Adipose tissue (tissue), 3 donors: ENCODE data around the gene APOL6. TPM values are rescaled to one million over a fixed set of nuclear protein-coding genes. Genes with fewer than 3 reads are reported as not detected.
"Not testable (repeated sequence)": the region's sequence is repeated elsewhere in the genome, so short reads cannot be mapped to it uniquely, and the experiment has no call there.

Experiments used
- H3K27ac ChIP-seq: one replicate; pipeline ENCODE4 v1.5.1; 2013; ENCODE audit warnings: low read depth, low read length
- WGBS, 3 donors: extraction: QIAGEN DNeasy Blood & Tissue Kit; methylation state at CpG; one replicate each; pipeline ENCODE4 v1.1.7; 2013; 5-methylcytosine and 5-hydroxymethylcytosine counted together
- polyA plus RNA-seq, 3 donors: library from polyadenylated mRNA; stranded (reverse); fragments of 200-250 nt; gene quantifications; one replicate each; pipeline ENCODE4 v1.2.3, GENCODE V29; 2013
- donor health status: healthy with polysubstance abuse.
- donor health status: Bipolar disorder and iron deficiency.
- donor health status: healthy.

The APOL6 gene
- polyA plus RNA-seq, 3 donors, result 3.6 to 35.1 (median 11.6) TPM

DNA sequence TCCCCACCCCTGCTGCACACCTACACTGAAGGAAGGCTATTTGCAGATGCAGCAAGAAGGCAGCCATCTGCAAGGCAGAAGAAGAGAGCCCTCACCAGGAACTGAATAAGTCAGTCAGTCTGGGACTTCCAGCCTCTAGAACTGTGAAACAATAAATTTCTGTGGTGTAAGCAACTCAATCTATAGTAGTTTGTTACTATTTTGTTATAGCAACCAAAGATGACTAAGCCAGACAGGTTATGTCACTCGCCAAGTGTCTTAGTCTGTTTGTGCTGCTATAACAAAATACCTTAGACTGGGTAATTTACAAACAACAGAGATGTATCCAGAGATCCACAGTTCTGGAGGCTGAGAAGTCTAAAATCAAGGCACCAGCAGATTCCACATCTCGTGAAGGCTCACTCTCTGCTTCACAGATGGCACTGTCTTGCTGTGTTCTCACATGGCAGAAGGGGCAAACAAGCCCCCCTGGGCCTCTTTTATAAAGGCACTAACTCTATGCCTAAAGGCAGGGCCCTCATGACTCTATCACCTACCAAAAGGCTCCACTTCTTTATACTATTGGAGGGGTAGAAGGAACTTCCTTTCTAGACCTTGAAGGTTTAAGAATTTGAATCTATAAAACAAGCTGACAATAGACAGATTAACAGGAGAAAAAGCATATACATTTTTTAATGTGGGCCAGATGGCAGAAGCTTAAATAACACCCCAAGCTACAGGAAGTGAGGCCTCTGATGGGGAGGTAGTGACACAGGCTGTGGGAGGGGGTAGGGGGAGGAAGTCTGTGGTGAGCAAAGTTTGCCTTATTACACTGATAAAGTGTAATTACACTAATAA, 12.3 kb downstream of the APOL6 start:
- 77 to 92% (median 81%) methylated on average over 2 of the region's 2 CpGs for WGBS, 3 donors
- no peak overlapping the region for H3K27ac ChIP-seq

DNA sequence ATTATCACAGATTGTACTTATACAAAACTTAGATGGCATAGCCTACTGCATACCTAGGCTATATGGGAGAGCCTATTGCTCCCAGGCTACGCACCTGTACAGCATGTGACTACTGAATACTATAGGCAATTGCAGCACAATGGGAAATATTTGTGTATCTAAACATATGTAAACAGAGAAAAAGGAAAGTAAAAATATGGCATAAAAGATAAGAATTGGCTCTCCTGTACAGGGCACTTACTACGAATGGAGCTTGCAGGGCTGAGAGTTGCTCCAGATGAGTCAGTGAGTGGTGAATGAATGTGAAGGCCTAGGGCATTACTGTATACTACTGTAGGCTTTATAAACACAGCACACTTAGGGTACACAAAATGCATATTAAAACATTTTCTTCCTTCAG, 13.2 kb downstream of the APOL6 start:
- WGBS, 3 donors, result 64 to 74% (median 67%) methylated on average over 2 of the region's 2 CpGs
- H3K27ac ChIP-seq, result no peak overlapping the region

DNA sequence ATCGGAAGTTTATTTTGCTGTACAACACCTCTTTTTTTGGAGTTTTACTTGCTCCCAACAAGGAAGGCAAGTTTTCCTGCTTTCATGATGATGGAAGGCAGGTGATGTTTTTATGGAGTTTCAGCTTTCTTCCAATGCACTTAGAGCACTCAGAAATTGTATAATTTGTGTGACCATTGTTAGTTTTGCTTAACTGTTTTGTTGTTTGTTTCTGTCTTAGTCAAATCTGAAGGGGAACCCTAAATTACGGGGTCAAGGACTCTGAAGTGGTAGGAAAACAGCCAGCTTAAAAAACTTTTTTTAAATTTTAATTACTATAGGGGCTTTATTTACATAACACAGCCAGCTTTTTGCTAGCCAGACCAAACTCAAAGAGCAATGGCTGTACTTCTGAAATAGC, 14.7 kb downstream of the APOL6 start:
- H3K27ac ChIP-seq, result no peak overlapping the region
- 85 to 94% (median 87%) methylated on average over 2 of the region's 2 CpGs for WGBS, 3 donors

DNA sequence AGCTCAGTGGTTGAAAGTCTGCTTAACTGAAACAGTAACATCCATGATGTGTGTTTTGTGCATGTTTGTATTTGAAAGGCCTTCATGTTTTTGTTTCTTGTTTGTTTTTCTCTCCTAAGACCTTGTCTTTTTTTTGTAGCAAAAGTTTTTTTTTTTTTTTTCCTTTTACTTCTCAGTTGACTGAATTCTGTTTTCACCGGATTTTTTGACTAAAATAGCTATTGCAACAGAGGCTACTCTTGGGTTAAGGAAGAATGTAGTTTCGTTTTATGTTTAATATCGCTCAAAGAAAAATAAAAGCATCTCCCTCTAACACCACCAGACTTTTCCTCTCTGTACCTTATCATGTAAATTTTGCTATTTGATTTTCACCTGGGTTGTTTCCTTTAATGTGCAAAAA, 15.1 kb downstream of the APOL6 start:
- WGBS, 3 donors, result 34 to 73% (median 47%) methylated on average over 3 of the region's 3 CpGs
- no peak overlapping the region for H3K27ac ChIP-seq

DNA sequence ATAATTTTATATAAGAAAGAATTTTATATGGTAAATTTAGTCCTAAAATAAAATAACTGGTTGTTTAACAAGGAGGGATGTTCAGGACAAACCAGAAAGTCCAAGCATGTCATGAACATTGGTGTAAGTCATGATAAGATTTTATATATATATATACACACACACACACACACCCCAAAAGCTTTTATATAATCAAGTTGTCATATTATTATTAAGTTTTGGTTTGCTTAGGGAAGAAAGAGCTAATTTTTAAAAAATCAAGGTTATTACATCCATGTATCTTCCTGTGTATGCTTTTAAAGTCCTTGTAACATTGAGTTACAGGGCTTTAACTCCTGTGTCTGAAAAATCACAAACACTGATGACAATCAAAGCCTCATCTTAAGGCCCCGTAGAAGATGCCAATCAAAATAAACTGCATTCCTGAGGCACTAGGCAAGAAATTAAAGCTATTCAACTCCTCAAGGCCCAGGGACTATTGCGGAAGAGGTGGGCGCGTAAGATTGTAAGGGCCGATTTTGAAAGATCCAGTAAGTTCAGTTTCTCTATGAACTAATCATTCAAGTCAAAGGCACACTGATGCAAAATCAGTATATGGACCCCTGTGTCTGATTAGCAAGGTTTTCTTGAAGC, 16.8 kb downstream of the APOL6 start:
- no peak overlapping the region for H3K27ac ChIP-seq
- 96 to 98% (median 97%) methylated on average over 5 of the region's 5 CpGs for WGBS, 3 donors

DNA sequence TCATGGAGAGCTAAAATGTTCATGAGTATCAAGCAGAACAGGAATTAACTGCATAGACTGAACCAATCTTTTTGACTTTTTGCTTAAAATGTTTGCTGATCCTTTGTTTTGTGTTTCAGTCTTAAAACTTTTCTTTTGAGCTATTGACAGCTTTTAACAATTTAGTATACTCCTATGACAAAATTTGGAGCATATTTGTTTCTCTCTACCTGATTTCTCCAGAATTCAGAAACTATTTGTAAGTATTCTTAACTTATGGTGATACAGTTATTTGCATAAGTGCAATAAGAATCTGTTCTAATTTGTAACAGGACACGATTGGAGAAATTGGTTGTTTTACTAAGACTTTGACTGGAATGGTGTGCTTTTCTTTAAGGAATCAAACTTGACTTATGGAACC, 18.5 kb downstream of the APOL6 start:
- not testable (repeated sequence) for H3K27ac ChIP-seq
- WGBS, 3 donors, result 76 to 94% (median 91%) methylated on average over 1 of the region's 1 CpG

DNA sequence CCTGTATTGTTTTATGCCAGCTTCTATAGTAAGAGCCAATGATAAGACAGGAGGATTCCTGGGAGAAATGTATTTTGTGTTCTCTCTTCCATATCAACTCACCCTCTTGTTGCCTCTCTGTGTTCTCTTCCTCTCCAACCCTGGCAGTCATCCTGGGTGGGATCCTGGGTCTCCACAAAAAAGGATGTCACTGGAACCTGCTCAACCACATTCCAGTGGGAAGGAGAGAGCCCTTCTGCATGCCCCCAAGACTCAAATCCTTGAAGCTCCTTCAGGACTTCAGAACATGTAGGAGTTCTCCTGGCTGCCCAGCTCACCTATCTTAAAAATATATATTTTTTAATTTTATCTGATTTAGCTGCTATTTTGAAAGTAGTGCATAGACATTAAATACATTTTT, 26.1 kb downstream of the APOL6 start:
- H3K27ac ChIP-seq, result no peak overlapping the region

DNA sequence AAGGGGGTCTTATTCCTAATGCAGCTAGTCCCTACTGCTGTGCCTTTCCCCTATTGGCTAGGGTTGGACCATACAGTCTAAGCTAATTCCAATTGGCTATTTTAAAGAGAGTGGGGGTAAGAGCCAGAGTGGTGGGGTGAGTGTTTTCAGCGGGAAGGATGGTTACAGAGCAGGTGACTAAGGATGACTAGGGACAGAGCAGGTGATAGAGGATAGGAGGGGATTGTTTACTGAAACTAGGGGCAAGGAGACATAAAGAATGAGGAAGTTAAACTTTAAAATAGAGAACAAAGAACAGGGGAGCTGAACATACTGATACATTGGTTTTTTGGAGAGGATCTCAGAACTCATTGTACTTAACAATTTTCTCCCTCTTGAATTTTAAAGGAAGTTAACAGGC, 27.8 kb downstream of the APOL6 start:
- 50 to 94% (median 51%) methylated on average over 1 of the region's 1 CpG for WGBS, 3 donors
- not testable (repeated sequence) for H3K27ac ChIP-seq

DNA sequence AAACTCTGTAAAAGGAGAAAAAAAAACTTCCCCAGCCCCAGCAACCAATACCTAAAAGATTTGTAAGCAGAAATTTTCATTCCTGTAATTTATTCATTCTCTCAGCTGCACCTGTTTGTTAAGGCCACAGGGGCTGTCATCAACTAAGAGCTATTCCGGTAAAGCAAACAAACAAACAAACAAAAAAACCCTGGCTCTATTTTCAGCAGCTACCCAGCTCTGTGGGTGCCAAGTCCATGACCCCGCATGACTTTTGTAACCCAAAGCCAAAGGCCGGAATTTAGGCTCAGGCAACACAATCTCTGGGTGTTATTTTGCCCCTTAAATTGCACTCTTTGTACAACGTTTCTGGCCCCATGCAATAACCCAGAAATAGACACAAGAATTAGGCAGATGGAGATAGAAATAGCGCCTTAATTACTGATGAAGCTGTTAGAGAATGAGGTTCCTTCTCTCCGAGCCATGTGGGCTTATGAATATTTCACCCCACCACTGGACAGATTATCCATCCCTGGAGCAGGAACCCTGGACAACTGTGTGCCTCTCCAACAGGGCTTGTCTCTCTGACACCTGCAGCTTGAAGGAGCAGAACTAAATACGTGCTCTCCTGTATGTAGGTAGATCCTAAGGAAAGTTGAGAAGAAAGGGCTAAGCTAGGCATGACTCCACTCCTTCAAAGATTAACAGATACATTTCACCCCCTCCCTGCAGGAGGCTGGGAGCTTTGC, 29.4 kb downstream of the APOL6 start:
- 66 to 82% (median 81%) methylated on average over 7 of the region's 7 CpGs for WGBS, 3 donors

DNA sequence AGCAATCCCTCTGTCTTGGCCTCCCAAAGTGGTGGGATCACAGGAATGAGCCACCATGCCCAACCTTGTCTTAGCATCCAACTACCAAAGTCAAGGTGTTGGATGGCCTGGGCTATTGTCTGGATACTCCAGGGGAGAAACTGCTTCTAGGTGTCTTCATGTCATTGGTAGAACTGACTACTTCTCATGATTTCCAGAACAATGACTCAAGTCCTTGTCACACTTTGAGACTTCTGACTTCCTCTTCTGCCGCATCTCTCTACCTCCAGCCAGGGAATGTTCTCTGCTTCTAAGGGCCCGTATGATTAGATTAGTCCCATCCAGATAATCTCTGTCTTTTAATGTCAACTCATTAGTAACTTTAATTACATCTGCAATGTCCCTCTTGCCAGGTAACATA, 30.6 kb downstream of the APOL6 start:
- 74 to 83% (median 82%) methylated on average over 2 of the region's 2 CpGs for WGBS, 3 donors
- H3K27ac ChIP-seq, result no peak overlapping the region

More for the DNA sequence above, 29.4 kb downstream of the APOL6 start:
- H3K27ac ChIP-seq, result no peak overlapping the region

DNA sequence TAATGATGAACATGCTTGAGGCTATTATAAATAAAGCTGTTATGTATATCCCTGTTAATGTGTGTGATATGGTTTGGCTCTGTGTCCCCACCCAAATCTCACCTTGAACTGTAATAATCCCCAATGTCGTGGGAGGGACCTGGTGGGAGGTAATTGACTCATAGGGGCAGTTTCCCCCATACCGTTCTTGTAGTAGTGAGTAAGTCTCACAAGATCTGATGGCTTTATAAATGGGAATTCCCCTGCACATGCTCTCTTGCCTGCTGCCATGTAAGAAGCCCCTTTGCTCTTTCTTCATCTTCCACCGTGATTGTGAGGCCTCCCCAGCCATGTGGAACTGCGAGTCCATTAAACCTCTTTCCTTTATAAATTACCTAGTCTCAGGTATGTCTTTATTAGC, 31.2 kb downstream of the APOL6 start:
- WGBS, 3 donors, result 63 to 68% (median 66%) methylated on average over 4 of the region's 4 CpGs
- not testable (repeated sequence) for H3K27ac ChIP-seq

DNA sequence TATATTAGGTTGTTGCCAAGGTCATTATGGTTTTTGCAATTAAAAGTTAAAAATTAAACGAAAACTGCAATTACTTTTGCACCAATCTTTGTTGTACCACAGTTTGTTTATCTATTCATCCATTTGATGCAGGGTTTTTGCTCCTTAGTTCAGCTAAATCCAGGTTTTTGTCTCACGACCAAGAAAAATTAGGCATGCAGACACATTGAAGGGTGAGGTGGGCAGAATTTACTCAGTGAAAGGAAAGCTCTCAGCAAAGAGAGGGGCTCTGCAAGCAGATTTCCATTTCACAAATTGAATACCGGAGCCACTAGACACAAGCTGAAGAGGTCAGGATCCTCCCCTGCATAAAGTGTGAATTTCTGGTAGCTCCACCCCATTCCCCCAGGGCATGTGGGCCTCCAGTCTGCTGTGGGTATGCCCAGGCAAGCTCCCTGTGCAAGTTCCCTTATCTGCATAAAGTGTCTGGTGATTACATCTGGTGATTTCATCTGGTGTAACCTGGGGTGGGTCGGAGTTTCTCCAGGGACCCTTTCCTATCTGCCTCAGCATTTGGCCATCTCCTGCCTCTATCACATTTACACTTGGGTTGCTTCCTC, 33.3 kb downstream of the APOL6 start:
- no peak overlapping the region for H3K27ac ChIP-seq
- WGBS, 3 donors, result 78 to 88% (median 81%) methylated on average over 4 of the region's 4 CpGs

DNA sequence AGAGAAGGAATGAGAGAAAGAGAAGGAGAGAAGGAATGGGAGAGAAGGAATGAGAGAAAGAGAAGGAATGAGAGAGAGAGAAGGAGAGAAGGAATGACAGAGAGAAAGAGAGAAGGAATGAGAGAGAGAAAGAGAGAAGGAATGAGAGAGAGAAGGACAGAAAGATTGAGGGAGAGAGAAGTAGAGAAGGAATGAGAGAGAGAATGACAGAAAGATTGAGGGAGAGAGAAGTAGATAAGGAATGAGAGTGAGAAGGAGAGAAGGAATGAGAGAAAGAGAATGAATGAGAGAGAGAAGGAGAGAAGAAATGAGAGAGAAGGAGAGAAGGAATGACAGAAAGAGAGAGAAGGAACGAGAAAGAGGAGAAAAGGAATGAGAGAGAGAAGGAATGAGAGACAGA, 35.3 kb downstream of the APOL6 start:
- H3K27ac ChIP-seq, result no peak overlapping the region
- WGBS, 3 donors, result 63 to 94% (median 93%) methylated on average over 1 of the region's 1 CpG

DNA sequence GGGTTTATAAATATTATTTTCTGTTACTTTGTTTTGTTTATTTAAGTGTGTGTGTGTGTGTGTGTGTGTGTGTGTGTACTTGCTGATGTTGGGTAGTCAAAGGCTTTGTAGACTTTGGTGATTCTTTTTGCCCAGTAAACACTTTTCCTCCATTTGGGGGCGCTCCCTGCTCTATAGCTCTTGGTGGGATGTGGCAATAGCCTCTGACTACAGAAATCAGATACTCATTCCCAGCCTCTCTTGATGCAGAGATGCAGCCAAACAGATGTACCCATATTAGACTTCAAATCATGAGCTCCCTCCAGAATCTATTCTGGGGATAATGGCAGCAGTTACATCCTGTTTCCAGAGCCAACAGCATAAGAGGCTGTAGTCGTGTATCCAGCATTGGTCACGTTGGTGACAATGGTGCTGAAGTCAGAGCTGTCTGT, 36.0 kb downstream of the APOL6 start:
- H3K27ac ChIP-seq, result no peak overlapping the region
- 46 to 55% (median 55%) methylated on average over 3 of the region's 3 CpGs for WGBS, 3 donors

DNA sequence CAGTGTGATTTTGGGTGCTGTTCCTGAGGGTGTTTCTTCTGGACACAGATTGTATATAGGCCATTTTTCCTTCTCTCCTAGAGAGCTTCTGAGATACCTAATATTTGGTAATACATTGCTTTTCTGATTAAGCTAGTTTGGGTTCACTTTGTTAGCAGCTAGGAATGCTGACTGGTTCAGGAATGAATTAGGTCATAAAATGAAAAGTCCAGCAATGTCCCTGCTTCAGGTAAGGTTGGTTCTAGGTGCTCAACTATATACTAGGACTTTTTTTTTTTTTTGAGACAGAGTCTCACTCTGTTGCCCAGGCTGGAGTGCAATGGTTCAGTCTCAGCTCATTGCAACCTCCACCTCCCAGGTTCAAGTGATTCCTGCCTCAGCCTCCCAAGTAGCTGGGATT, 36.5 kb downstream of the APOL6 start:
- H3K27ac ChIP-seq, result no peak overlapping the region

DNA sequence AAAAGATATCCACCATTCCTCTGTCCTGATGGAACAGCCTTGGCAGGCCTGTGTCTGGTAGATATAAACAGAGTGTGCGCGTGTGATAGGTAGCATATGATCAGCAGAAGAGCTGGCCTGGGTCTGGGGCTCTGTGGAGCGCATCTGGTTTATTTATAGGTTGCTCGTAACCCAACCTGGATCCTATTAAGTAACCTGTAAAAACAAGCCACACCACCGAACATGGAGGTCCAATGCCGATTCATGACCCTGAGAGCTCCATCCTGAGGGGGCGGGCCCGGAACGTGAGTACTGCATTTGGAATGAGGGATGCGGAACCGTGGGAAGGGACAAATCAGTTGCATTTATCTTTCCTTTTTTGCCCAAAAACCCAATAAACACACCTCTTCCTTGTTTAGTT, 37.5 kb downstream of the APOL6 start:
- 83 to 86% (median 84%) methylated on average over 11 of the region's 11 CpGs for WGBS, 3 donors

DNA sequence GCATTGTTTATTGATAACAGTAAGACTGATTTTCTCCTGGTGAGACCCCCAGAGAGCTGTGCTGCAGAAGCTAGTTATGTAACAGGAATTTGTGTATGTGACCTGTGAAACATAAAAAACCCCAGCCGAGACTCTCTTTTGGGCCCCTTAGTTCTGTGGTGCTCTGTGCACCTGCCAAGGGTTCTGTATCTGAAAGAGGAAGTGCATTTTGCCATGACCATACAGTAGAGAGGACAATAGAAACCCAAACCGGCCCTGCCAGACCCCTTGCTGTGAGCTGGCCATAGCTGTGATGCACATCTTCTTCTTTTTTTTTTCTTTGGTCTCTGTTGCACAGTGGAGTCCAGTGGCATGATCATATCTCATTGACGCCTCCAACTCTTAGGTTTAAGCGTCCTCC, 38.1 kb downstream of the APOL6 start:
- no peak overlapping the region for H3K27ac ChIP-seq
- WGBS, 3 donors, result 80 to 90% (median 83%) methylated on average over 4 of the region's 4 CpGs

More for the DNA sequence above, 37.5 kb downstream of the APOL6 start:
- H3K27ac ChIP-seq, result no peak overlapping the region

DNA sequence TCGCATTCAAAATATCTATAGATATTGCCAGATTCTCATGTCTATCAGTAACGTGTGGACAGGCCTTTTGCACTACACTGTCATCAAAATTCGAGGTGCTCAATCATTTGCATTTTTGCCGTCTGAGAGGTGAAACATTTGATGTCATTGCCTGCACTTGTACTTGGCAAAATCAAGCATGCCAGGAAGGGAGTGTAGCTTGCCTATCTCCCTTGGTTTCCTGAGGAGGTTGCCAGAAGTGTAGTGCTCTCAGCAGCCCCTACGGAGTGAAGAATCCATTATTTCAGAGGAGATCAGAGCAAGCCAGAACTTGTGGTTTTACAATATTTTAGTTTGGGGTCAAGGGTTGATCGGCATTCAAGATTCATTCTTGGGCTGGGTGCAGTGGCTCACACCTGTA, 39.2 kb downstream of the APOL6 start:
- 81 to 87% (median 86%) methylated on average over 6 of the region's 6 CpGs for WGBS, 3 donors
- H3K27ac ChIP-seq, result no peak overlapping the region
